Osteoblast (primary cell): ENCODE results near the gene BAHD1. TPM values are rescaled to one million over a fixed set of nuclear protein-coding genes. Genes with fewer than 3 reads are reported as not detected.

ENCODE experiments used
- DNase-seq: peaks from one replicate; pipeline ENCODE4 v3.0.0; 2011; ENCODE audit warnings: low spot score, mixed read lengths; ENCODE audit not compliant: insufficient read length; ENCODE audit errors: missing footprints
- H2AFZ ChIP-seq: 2 replicates; pipeline ENCODE4 v1.6.0; 2011; ENCODE audit warnings: mild to moderate bottlenecking, low read length
- H3K27ac ChIP-seq: 2 replicates; pipeline ENCODE4 v1.5.1; 2011; ENCODE audit warnings: mild to moderate bottlenecking, low read depth, low read length, moderate library complexity
- H3K27me3 ChIP-seq: 2 replicates; pipeline ENCODE4 v1.6.0; 2012; ENCODE audit warnings: mild to moderate bottlenecking, control low read depth, inconsistent platforms, low read length, moderate library complexity; ENCODE audit not compliant: insufficient read depth
- H3K36me3 ChIP-seq: 2 replicates; pipeline ENCODE4 v1.5.1; 2011; ENCODE audit warnings: mild to moderate bottlenecking, low read length, control low read depth, moderate library complexity; ENCODE audit not compliant: insufficient read depth
- H3K4me1 ChIP-seq: 2 replicates; pipeline ENCODE4 v1.5.1; 2011; ENCODE audit warnings: mild to moderate bottlenecking, low read length, control low read depth, moderate library complexity; ENCODE audit not compliant: insufficient read depth
- H3K4me2 ChIP-seq: 2 replicates; pipeline ENCODE4 v1.6.0; 2011; ENCODE audit warnings: mild to moderate bottlenecking, low read length; ENCODE audit not compliant: insufficient read depth
- H3K4me3 ChIP-seq: fragments of 200-600 bp; sonication (generic); 3 replicates; pipeline ENCODE4 v1.5.1; 2012; ENCODE audit warnings: mild to moderate bottlenecking, low read length, inconsistent platforms; ENCODE audit not compliant: insufficient read depth
- H3K79me2 ChIP-seq: 2 replicates; pipeline ENCODE4 v1.6.0; 2012; ENCODE audit warnings: mild to moderate bottlenecking, low read length, control low read depth, inconsistent platforms; ENCODE audit not compliant: insufficient read depth
- H3K9me3 ChIP-seq: 2 replicates; pipeline ENCODE4 v1.5.1; 2011; ENCODE audit warnings: low read depth, low read length, control low read depth
- H4K20me1 ChIP-seq: 2 replicates; pipeline ENCODE4 v1.6.0; 2012; ENCODE audit warnings: mild to moderate bottlenecking, low read length, control low read depth; ENCODE audit not compliant: insufficient read depth
- total RNA-seq: library from RNA; depleted of rRNA; stranded (reverse); fragments of >200 nt; gene quantifications from 2 replicates; pipeline ENCODE4 v1.2.3, GENCODE V29; 2012
- TF ChIP-seq, protein P1 (sequence below): IDR thresholded peaks from 2 replicates; pipeline ENCODE4 v1.5.1; 2011; ENCODE audit warnings: mild to moderate bottlenecking, low read depth, low read length, moderate library complexity; ENCODE audit errors: extremely low read depth

Gene BAHD1
- total RNA-seq, 1 donor = 10.5 TPM

DNA sequence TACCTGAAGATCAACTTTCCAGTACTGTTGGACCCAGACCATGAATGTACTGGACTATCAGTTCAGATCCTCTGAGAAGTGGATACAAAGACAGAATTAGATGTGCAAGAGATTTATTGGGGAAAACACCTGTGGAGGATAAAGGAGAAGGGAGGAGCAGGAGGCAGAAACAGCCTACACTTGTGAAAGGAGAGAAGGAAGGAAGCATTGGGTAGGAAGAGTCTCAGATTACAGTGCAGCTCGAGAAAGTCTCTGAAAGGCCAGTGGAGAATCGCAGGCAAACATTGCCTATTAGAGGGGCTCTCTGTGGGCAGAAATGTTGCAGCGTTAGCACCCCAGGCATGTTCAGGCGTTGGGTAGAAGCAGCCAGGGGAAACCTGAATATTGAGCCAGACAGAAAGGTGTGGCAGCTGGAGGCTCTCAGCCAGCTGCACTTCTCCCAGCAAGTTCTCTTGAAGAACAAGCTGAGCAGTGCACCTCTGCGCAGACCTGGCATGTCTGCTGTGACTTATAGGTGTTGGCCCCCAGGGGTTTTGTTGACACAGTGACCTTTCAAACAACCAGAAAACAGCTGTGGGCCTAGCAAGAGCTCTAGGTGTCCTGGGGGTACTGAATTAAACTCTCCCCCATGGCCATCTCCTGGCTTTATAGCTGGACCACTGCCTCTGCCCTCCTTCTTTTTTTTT is 37.0 kb downstream of the BAHD1 start:
- H3K4me2 ChIP-seq = no peak overlapping the region
- H3K4me1 ChIP-seq = no peaks in the 10 kb centered on the region
- H2AFZ ChIP-seq = no peak overlapping the region
- no peak for DNase-seq
- peaks cover 1% of the 10 kb centered on the region for H4K20me1 ChIP-seq
- H3K36me3 ChIP-seq = no peaks in the 10 kb centered on the region
- H3K4me3 ChIP-seq = no peak overlapping the region
- peaks cover 23% of the 10 kb centered on the region for H3K27me3 ChIP-seq
- TF ChIP-seq, protein P1, sequence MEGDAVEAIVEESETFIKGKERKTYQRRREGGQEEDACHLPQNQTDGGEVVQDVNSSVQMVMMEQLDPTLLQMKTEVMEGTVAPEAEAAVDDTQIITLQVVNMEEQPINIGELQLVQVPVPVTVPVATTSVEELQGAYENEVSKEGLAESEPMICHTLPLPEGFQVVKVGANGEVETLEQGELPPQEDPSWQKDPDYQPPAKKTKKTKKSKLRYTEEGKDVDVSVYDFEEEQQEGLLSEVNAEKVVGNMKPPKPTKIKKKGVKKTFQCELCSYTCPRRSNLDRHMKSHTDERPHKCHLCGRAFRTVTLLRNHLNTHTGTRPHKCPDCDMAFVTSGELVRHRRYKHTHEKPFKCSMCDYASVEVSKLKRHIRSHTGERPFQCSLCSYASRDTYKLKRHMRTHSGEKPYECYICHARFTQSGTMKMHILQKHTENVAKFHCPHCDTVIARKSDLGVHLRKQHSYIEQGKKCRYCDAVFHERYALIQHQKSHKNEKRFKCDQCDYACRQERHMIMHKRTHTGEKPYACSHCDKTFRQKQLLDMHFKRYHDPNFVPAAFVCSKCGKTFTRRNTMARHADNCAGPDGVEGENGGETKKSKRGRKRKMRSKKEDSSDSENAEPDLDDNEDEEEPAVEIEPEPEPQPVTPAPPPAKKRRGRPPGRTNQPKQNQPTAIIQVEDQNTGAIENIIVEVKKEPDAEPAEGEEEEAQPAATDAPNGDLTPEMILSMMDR = no peak
- no peak overlapping the region for H3K27ac ChIP-seq
- H3K9me3 ChIP-seq = no peaks in the 10 kb centered on the region
- no peaks in the 10 kb centered on the region for H3K79me2 ChIP-seq

DNA sequence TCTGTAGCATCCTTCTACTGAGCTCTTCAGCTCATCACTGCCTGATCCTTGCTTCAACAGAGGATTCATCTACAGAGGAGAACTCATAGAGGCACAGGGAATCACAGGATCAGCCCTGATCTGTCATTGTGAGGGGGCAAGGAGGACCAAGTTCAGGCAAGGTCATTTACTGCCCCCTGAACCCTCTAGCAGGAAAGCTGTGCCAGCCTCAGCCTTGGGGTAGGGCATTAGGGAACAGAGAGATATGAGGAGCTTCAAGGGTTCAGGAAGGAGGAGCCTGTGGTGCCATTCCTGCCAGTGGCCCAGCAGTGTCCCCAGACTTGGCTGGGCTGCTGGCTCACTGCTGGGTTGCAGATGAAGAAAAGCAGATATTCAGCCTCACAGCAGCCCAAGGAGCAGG is 38.3 kb downstream of the BAHD1 start:
- Histone ChIP-seq H3K4me1 (no peaks in the 10 kb centered on the region), H3K79me2 (no peaks in the 10 kb centered on the region), H3K9me3 (no peaks in the 10 kb centered on the region), H3K4me3 (no peak overlapping the region), H4K20me1 (no peaks in the 10 kb centered on the region), H3K27me3 (peaks cover 23% of the 10 kb centered on the region), H3K36me3 (no peaks in the 10 kb centered on the region), H2AFZ (no peak overlapping the region), H3K4me2 (no peak overlapping the region), H3K27ac (no peak overlapping the region)
- TF ChIP-seq, protein P1 = no peak
- no peak for DNase-seq

DNA sequence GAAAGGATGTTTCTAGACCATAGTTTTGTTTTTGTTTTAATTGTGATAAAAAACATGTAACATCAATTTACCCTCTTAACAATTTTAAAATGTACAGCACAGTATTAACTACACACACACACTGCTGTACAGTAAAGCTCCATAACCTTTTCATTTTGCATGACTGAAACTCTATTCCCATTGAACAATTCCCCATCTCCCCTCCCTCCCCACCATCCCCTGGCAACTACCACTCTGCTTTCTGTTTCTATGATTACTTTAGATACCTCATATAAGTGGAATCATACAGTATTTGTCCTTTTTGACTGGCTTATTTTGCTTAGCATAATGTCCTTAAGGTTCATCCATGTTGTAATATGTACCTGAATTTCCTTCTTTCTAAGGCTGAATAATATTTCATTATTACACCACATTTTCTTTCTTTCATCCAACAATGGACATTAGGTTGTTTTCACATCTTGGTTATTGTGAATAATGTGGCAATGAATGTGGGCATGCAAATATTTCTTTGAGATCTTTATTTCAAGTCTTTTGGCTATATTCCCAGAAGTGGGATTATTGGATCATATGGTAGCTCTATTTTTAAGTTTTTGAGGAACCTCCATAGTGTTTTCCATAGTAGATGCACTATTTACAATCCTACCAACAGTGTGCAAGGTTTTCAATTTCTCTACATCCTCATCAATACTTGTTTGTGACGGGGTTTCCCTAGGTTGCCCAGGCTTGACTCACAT is 40.8 kb downstream of the BAHD1 start:
- TF ChIP-seq, protein P1 = no peak

DNA sequence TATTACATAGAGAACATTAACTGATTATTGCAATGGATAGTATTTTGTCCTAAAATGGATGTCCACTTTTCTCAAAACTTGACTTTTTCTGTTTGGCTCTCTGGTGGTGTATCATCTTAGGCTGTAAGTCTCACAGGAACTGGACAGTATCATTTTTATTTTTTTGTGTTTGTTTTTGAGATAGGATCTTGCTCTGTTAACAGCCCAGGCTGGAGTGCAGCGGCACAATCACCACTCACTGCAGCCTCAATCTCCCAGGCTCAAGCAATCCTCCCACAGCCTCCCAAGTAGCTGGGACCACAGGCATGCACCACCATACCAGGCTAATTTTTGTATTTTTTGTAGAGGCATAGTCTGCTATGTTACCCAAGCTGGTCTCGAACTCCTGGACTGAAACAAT is 43.2 kb downstream of the BAHD1 start:
- no peak overlapping the region for H3K4me3 ChIP-seq
- H4K20me1 ChIP-seq = no peaks in the 10 kb centered on the region
- no peaks in the 10 kb centered on the region for H3K4me1 ChIP-seq
- H2AFZ ChIP-seq = no peak overlapping the region
- H3K9me3 ChIP-seq = no peaks in the 10 kb centered on the region
- no peaks in the 10 kb centered on the region for H3K36me3 ChIP-seq
- H3K27ac ChIP-seq = no peak overlapping the region
- H3K79me2 ChIP-seq = no peaks in the 10 kb centered on the region
- H3K4me2 ChIP-seq = no peak overlapping the region
- H3K27me3 ChIP-seq = peaks cover 10% of the 10 kb centered on the region
- TF ChIP-seq, protein P1 = no peak
- no peak for DNase-seq

More for the DNA sequence above, 40.8 kb downstream of the BAHD1 start:
- no peak overlapping the region for H3K4me2 ChIP-seq
- H3K27ac ChIP-seq = no peak overlapping the region
- peaks cover 23% of the 10 kb centered on the region for H3K27me3 ChIP-seq
- H3K36me3 ChIP-seq = no peaks in the 10 kb centered on the region
- H2AFZ ChIP-seq = no peak overlapping the region
- H3K4me1 ChIP-seq = no peaks in the 10 kb centered on the region
- H3K9me3 ChIP-seq = no peaks in the 10 kb centered on the region
- H3K79me2 ChIP-seq = no peaks in the 10 kb centered on the region
- DNase-seq = no peak
- H3K4me3 ChIP-seq = no peak overlapping the region
- H4K20me1 ChIP-seq = no peaks in the 10 kb centered on the region
